ENCODE data around the gene DEFB118.

DEFB118 gene

DNA sequence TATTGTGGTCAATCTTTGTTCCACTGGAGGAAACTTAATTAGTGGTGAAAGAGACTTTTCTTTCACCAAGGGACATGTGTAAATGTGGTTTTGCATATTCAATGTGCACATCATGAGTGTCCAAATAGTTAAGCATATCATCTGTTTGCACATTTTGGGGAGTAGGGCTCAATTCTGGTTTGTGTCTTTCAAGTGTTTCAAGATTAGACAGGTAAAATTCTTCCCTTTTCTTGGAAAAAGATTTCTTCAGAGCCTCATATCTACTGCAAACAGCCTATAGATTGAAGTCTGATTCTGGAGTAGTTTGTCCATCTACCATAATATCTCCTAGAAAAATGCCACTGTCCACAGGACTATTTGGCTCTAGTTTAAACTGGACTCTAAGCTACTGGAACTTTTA lies 26.9 kb upstream of the DEFB118 start:
- Histone ChIP-seq H3K27ac (ENCODE audit: extremely low read depth, low read depth, low read length) (no peak overlapping the region), H3K4me1 (ENCODE audit: control insufficient read depth, insufficient read depth, low read length) (no peaks in the 10 kb centered on the region), H3K36me3 (ENCODE audit: control insufficient read depth in 2 of 2, insufficient read depth in 1 of 2, low read length in 2 of 2) (no peaks in the 10 kb centered on the region), H3K4me3 (ENCODE audit: low read depth, low read length) (no peak overlapping the region), H3K9me3 (ENCODE audit: control insufficient read depth, insufficient read depth, low read depth, low read length) (no peaks in the 10 kb centered on the region)
- TF ChIP-seq TCF7L2 (IDR thresholded peaks at IDR 0.05; ENCODE audit: borderline replicate concordance, low read depth, low read length) = no peak
- no peak for TF ChIP-seq ZBTB7A (tag by site-specific recombination; IDR thresholded peaks at IDR 0.05; ENCODE audit: low read depth)
- TF ChIP-seq, protein P1, sequence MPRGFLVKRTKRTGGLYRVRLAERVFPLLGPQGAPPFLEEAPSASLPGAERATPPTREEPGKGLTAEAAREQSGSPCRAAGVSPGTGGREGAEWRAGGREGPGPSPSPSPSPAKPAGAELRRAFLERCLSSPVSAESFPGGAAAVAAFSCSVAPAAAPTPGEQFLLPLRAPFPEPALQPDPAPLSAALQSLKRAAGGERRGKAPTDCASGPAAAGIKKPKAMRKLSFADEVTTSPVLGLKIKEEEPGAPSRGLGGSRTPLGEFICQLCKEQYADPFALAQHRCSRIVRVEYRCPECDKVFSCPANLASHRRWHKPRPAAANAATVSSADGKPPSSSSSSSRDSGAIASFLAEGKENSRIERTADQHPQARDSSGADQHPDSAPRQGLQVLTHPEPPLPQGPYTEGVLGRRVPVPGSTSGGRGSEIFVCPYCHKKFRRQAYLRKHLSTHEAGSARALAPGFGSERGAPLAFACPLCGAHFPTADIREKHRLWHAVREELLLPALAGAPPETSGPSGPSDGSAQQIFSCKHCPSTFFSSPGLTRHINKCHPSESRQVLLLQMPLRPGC (tag by site-specific recombination; IDR thresholded peaks at IDR 0.05) = no peak
- TF ChIP-seq, protein P2, sequence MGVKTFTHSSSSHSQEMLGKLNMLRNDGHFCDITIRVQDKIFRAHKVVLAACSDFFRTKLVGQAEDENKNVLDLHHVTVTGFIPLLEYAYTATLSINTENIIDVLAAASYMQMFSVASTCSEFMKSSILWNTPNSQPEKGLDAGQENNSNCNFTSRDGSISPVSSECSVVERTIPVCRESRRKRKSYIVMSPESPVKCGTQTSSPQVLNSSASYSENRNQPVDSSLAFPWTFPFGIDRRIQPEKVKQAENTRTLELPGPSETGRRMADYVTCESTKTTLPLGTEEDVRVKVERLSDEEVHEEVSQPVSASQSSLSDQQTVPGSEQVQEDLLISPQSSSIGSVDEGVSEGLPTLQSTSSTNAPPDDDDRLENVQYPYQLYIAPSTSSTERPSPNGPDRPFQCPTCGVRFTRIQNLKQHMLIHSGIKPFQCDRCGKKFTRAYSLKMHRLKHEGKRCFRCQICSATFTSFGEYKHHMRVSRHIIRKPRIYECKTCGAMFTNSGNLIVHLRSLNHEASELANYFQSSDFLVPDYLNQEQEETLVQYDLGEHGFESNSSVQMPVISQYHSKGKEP (tag by site-specific recombination; IDR thresholded peaks at IDR 0.05) = no peak
- TF ChIP-seq ZXDB (tag by site-specific recombination; IDR thresholded peaks at IDR 0.05) = no peak
- no peak for TF ChIP-seq GLI2 (tag by site-specific recombination; IDR thresholded peaks at IDR 0.05; ENCODE audit: borderline replicate concordance, low read depth)
- no peak for TF ChIP-seq ZNF585B (tag by site-specific recombination; IDR thresholded peaks at IDR 0.05)
- no peak for TF ChIP-seq ZNF335 (tag by site-specific recombination; conservative IDR thresholded peaks at IDR 0.05)
- TF ChIP-seq ZBTB17 (tag by site-specific recombination; IDR thresholded peaks at IDR 0.05) = no peak
- TF ChIP-seq, protein P3, sequence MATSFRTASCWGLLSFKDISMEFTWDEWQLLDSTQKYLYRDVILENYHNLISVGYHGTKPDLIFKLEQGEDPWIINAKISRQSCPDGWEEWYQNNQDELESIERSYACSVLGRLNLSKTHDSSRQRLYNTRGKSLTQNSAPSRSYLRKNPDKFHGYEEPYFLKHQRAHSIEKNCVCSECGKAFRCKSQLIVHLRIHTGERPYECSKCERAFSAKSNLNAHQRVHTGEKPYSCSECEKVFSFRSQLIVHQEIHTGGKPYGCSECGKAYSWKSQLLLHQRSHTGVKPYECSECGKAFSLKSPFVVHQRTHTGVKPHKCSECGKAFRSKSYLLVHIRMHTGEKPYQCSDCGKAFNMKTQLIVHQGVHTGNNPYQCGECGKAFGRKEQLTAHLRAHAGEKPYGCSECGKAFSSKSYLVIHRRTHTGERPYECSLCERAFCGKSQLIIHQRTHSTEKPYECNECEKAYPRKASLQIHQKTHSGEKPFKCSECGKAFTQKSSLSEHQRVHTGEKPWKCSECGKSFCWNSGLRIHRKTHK (tag by site-specific recombination; IDR thresholded peaks at IDR 0.05) = no peak
- TF ChIP-seq ZFP3 (tag by site-specific recombination; IDR thresholded peaks at IDR 0.05; ENCODE audit: low read depth) = no peak
- TF ChIP-seq RBAK (tag by site-specific recombination; IDR thresholded peaks at IDR 0.05) = no peak
- POLR2A ChIA-PET = no interaction called here
- CTCF ChIA-PET = interaction anchor here (0.6 kb wide), 1 partner anchor 1904 kb away, joined by 4 read pairs; no protein-coding TSS in a partner anchor

DNA sequence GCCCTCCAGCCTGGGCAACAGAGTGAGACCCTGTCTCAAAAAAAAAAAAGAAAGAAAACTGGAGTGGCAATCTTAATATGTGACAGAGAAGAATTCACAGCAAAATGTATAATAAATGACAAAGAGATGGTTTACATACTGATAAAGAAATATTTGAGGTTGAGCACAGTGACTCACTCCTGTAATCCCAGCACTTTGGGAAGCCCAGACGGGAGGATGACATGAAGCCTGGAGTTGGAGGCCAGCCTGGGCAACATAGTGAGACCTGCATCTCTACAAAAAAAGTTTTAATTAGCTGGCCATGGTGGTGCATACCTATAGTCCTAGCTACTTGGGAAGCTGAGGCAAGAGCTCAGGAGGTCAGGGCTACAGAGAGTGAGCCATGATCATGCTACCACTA lies 12.4 kb upstream of the DEFB118 start:
- Histone ChIP-seq H3K27ac (ENCODE audit: extremely low read depth, low read depth, low read length) (no peak overlapping the region), H3K4me1 (ENCODE audit: control insufficient read depth, insufficient read depth, low read length) (no peaks in the 10 kb centered on the region), H3K36me3 (ENCODE audit: control insufficient read depth in 2 of 2, insufficient read depth in 1 of 2, low read length in 2 of 2) (no peaks in the 10 kb centered on the region), H3K9me3 (ENCODE audit: control insufficient read depth, insufficient read depth, low read depth, low read length) (no peaks in the 10 kb centered on the region), H3K4me3 (ENCODE audit: low read depth, low read length) (no peak overlapping the region)
- ChIA-PET POLR2A (no interaction called here), CTCF (interaction anchor here (0.6 to 1.2 kb wide), 2 partner anchors 16 to 42 kb away, joined by 3 read pairs; no protein-coding TSS in a partner anchor)
- TF ChIP-seq ZNF423 (tag by site-specific recombination; IDR thresholded peaks at IDR 0.05) (no peak), YY1 (tag by site-specific recombination; IDR thresholded peaks at IDR 0.05) (no peak), ZNF302 (tag by site-specific recombination; IDR thresholded peaks at IDR 0.05; ENCODE audit: low read depth) (no peak), ZFHX2 (tag by site-specific recombination; conservative IDR thresholded peaks at IDR 0.05) (no peak), RBAK (tag by site-specific recombination; IDR thresholded peaks at IDR 0.05) (no peak)
- TF ChIP-seq, protein P4, sequence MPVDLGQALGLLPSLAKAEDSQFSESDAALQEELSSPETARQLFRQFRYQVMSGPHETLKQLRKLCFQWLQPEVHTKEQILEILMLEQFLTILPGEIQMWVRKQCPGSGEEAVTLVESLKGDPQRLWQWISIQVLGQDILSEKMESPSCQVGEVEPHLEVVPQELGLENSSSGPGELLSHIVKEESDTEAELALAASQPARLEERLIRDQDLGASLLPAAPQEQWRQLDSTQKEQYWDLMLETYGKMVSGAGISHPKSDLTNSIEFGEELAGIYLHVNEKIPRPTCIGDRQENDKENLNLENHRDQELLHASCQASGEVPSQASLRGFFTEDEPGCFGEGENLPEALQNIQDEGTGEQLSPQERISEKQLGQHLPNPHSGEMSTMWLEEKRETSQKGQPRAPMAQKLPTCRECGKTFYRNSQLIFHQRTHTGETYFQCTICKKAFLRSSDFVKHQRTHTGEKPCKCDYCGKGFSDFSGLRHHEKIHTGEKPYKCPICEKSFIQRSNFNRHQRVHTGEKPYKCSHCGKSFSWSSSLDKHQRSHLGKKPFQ (tag by site-specific recombination; IDR thresholded peaks at IDR 0.05) = no peak
- TF ChIP-seq, protein P5, sequence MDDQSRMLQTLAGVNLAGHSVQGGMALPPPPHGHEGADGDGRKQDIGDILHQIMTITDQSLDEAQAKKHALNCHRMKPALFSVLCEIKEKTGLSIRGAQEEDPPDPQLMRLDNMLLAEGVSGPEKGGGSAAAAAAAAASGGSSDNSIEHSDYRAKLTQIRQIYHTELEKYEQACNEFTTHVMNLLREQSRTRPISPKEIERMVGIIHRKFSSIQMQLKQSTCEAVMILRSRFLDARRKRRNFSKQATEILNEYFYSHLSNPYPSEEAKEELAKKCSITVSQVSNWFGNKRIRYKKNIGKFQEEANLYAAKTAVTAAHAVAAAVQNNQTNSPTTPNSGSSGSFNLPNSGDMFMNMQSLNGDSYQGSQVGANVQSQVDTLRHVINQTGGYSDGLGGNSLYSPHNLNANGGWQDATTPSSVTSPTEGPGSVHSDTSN (CRISPR knock-in tag; IDR thresholded peaks at IDR 0.05) = no peak
- TF ChIP-seq, protein P6, sequence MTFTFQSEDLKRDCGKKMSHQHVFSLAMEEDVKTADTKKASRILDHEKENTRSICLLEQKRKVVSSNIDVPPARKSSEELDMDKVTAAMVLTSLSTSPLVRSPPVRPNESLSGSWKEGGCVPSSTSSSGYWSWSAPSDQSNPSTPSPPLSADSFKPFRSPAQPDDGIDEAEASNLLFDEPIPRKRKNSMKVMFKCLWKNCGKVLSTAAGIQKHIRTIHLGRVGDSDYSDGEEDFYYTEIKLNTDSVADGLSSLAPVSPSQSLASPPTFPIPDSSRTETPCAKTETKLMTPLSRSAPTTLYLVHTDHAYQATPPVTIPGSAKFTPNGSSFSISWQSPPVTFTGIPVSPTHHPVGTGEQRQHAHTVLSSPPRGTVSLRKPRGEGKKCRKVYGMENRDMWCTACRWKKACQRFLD (tag by site-specific recombination; IDR thresholded peaks at IDR 0.05) = no peak
- TF ChIP-seq, protein P7, sequence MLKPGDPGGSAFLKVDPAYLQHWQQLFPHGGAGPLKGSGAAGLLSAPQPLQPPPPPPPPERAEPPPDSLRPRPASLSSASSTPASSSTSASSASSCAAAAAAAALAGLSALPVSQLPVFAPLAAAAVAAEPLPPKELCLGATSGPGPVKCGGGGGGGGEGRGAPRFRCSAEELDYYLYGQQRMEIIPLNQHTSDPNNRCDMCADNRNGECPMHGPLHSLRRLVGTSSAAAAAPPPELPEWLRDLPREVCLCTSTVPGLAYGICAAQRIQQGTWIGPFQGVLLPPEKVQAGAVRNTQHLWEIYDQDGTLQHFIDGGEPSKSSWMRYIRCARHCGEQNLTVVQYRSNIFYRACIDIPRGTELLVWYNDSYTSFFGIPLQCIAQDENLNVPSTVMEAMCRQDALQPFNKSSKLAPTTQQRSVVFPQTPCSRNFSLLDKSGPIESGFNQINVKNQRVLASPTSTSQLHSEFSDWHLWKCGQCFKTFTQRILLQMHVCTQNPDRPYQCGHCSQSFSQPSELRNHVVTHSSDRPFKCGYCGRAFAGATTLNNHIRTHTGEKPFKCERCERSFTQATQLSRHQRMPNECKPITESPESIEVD (tag by site-specific recombination; IDR thresholded peaks at IDR 0.05) = no peak
- TF ChIP-seq, protein P8, sequence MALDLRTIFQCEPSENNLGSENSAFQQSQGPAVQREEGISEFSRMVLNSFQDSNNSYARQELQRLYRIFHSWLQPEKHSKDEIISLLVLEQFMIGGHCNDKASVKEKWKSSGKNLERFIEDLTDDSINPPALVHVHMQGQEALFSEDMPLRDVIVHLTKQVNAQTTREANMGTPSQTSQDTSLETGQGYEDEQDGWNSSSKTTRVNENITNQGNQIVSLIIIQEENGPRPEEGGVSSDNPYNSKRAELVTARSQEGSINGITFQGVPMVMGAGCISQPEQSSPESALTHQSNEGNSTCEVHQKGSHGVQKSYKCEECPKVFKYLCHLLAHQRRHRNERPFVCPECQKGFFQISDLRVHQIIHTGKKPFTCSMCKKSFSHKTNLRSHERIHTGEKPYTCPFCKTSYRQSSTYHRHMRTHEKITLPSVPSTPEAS (tag by site-specific recombination; IDR thresholded peaks at IDR 0.05) = no peak
